Activated T-cell treated with anti-CD3 and anti-CD28 coated beads for 4 hours (primary cell): ENCODE results near the gene CRTC2.
"Not testable (repeated sequence)": the region's sequence is repeated elsewhere in the genome, so short reads cannot be mapped to it uniquely, and the experiment has no call there.

Experiments used
- DNase-seq: peaks from one replicate; pipeline ENCODE4 v3.0.0-alpha.2; 2020

Gene CRTC2, protein sequence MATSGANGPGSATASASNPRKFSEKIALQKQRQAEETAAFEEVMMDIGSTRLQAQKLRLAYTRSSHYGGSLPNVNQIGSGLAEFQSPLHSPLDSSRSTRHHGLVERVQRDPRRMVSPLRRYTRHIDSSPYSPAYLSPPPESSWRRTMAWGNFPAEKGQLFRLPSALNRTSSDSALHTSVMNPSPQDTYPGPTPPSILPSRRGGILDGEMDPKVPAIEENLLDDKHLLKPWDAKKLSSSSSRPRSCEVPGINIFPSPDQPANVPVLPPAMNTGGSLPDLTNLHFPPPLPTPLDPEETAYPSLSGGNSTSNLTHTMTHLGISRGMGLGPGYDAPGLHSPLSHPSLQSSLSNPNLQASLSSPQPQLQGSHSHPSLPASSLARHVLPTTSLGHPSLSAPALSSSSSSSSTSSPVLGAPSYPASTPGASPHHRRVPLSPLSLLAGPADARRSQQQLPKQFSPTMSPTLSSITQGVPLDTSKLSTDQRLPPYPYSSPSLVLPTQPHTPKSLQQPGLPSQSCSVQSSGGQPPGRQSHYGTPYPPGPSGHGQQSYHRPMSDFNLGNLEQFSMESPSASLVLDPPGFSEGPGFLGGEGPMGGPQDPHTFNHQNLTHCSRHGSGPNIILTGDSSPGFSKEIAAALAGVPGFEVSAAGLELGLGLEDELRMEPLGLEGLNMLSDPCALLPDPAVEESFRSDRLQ

DNA sequence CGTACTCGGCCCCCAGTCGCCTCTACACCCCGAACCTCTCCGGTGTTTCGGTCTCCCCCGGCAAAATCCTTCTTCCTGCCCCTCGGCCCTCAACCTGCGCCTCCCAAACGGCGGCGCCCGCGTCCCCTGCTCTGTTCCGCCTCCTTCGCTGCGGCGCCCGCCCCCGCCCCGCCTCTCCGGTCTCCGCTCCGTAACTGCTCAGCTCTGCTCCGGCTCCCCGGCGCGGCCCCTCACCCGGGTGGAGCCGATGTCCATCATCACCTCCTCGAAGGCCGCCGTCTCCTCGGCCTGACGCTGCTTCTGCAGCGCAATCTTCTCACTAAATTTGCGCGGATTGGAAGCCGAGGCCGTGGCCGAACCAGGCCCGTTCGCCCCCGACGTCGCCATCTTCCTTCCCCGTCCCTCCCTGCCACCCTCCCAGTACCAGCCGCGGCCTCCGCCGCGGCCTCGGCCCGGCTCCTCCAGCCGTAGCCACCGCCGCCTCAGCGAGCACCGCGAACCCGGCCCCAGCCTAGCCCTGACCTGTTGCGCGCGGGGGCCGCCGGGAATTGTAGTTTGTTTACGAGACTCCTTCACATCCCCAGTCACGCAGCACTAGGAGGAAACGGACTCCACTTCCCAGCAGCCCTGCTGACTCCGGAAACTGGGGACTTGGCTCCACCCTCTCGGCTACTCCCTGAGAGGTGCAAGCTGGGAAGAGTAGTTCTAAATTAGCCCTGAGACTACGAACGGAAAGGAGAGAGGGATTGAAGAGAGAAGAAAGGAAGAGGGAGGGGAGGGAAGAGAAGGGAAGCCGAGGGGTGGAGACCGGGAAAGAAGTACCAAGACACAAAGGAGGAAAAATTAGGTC, at the start of gene CRTC2:
TSS of gene CRTC2 (minus strand) at position 502 of the 850 bp plus-strand sequence. CDS start at position 387, 115 bp downstream.
- DNase-seq, result peak; percentile 97

DNA sequence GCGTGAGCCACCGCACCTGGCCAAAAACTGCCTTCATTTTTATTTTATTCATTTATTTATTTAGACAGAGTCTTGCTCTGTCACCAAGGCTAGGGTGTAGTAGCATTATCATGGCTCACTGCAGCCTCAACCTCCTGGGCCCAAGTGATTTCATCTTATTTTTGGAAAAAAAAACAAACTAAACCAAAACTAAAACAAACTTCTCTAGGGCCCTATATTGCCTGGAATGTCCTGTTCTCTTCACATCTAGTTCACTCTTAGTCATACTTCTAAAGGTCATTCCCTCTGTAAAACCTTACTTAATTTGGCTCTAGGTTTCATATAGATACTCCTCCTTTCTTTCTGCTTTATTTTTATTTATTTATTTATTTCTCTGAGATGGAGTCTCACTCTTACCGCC, 47.7 kb upstream of the CRTC2 start:
- no peak for DNase-seq

DNA sequence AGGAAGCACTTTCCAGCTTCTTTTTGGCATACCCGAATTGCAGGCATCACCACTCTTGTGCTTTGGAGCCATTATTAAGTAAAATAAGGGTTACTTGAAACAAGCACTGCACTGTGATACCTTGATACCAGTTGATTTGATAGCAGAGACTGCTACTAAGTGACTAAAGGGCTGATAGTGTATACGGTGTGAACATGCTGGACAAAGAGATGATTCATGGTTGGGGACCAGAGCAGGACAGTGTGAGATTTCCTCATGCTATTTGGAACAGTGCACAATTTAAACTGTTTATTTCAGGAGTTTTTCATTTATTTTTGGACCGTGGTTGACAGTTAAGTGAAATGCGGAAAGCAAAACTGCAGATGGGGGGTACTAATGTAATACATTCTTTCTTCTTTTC, 42.0 kb upstream of the CRTC2 start:
- DNase-seq, result no peak

DNA sequence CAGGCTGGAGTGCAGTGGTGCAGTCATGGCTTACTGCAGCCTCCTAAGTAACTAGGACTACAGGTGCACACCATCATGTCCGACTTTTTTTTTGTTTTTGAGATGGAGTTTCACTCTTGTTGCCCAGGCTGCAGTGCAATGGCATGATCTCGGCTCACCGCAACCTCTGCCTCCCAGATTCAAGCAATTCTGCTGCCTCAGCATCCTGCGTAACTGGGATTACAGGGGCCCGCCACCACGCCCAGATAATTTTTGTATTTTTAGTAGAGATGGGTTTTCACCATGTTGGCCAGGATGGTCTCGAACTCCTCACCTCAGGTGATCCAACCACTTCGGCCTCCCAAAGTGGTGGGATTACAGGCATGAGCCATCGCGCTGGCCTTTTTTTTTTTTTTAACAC, 38.5 kb upstream of the CRTC2 start:
- not testable (repeated sequence) for DNase-seq

DNA sequence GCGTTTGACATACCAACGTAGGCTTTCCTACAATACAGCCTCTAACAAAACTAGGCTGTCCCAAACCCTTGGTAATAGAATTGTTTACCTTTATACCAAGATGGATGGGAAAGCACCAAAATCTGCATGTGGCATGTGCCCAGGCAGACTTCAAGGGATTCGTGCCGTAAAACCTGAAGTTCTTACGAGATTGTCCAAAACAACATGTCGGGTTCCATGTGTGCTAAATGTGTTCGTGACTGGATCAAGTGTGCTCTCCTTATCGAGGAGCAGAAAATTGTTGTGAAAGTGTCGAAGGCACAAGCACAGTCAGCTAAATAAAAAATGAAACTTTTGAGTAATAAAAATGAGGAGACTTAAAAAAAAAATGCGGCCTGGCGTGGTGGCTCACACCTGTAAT, 37.2 kb upstream of the CRTC2 start:
- no peak for DNase-seq

DNA sequence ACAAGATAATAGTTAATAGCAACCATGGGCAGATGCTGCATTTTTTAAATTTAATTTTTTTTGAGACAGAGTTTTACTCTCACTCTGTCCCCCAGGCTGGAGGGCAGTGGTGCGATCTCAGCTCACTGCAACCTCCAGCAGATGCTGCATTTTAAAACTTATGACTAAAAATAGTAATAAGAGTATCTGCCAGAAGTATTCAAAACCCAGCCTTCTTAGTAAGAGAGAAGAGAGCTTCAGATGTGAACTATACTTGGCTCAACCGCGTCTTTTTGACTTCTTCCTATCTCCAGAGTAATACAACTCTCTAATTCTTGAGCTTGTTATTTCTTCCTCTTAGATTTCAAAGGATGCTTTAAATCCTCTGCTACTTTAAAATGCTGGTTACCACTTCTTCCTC, 36.8 kb upstream of the CRTC2 start:
- DNase-seq, result no peak

DNA sequence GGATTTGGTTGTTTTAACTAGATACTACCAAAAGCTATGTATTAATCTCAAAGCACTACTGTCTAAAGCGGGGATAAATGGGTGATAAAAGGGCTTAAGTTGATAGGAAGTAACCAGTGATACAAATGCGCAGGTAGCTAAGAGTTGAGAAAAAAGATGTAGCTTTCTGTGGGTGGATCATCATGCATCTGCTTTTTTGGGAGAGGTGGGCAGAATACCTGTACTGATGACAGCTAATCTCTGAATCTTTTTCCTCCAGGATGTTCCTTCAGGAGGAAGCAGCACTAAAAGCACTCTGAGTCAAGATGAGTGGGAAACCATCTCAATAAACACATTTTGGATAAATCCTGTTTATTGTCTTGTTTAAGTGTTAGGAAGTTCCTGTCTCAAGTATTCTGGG, 33.4 kb upstream of the CRTC2 start:
- no peak for DNase-seq

DNA sequence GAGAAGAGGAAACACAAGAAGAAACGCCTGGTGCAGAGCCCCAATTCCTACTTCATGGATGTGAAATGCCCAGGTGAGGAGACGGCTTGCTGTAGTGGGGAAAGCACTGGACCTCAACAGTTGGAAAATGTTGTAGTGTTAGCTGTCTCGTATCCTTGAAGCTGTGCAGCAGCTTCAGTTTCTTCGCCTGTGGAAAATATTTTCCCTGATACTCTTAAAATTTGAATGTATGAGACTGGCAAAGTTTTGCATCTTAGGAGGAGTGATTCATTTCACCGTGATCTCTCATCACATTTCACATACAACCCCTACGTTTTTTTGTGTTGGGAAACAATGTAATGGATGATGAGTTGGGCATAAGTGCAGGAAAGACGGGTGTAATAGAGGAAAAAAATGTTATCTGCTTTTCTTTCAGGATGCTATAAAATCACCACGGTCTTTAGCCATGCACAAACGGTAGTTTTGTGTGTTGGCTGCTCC, 32.8 kb upstream of the CRTC2 start:
- no peak for DNase-seq

DNA sequence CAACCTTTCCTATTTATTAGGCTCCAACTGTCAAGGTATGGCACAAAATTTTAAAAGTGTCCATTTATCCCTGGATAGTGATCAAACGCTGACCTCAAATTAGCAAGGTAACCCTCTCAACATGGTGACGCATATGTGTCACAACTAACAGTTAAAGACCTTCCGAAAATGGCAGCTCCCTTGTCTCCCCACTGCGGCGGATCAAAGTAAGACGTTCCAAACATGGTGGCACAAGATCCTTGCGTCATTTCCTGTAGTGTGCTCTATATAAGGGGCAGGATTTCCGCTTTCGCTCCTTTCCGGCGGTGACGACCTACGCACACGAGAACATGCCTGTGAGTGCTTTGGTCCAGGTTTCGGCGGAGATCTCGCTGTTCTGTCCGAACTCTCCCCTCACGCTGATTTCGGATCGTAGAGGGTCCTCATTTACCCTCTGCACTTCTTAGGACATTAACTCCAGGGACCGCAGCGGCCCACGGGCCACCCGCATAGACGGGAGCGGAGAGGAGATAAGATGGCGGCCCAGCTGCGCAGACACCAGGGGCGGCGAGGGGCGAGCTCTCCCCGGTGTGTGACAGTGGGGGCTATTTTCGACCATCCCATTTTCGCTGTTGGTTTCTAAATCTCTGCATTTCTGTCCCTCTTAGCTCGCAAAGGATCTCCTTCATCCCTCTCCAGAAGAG, 32.2 kb upstream of the CRTC2 start, which contains the start of gene RPS27:
TSS of gene RPS27 (plus strand) at position 295 of the 683 bp plus-strand sequence. CDS start at position 330, 35 bp downstream.
- peak; percentile 79 for DNase-seq

DNA sequence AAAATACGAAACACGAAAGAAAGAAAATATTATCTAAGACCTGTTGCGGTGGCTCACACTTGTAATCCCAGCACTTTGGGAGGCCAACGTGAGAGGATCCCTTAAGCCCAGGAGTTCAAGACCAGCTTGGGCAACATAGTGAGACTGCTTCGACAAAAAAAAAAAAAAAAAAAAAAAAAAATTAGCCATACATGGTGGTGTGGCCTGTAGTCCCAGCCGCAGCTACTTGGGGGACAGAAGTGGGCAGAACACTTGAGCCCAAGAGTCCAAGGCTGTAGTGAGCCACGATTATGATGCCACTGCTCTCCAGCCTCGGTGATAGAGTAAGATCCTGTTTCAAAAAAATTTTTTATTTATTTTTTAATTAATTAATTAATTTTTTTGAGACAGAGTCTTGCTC, 29.2 kb upstream of the CRTC2 start:
- no peak for DNase-seq

DNA sequence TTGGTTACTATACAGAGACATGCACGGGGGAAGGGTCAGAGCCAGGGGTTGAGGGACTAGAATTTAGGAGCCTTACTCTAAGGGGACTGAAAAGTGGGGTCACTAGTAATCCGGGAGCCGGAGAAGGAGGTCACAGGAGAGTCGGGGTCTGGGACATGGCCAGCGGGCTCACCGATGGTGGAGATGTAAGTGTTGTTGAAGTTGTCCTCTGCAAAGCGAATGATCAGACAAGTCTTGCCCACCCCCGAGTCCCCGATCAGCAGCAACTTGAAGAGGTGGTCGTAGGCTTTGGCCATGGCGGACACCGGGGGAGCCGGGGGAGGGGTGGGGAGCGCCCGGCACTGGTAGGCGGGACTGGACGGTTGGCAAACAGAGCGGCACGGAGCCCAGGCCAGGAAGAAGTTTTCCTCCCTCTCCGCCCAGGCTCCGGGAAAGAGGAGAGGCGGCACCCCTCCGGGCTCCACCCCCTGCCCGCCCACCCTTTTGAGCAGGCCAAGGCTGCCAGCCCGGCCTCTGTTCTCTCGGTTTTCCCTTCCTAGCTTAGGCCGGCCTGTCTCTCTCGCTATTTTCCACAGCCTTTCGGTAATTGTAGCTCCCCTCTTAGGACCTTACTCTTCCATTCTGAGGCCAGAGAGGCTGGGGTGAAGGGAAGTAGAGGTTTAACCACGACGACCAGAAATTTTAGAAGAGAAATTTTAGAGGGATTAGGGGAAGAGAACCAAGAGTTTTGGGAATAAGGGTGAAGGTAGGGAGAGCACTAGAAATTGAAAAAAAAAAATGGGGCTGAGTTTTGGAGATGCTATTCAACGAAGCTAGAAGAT, 27.7 kb upstream of the CRTC2 start, which contains the start of gene RAB13:
TSS of gene RAB13 (minus strand) at position 399 of the 821 bp plus-strand sequence. CDS start at position 296, 103 bp downstream.
- DNase-seq, result no peak

DNA sequence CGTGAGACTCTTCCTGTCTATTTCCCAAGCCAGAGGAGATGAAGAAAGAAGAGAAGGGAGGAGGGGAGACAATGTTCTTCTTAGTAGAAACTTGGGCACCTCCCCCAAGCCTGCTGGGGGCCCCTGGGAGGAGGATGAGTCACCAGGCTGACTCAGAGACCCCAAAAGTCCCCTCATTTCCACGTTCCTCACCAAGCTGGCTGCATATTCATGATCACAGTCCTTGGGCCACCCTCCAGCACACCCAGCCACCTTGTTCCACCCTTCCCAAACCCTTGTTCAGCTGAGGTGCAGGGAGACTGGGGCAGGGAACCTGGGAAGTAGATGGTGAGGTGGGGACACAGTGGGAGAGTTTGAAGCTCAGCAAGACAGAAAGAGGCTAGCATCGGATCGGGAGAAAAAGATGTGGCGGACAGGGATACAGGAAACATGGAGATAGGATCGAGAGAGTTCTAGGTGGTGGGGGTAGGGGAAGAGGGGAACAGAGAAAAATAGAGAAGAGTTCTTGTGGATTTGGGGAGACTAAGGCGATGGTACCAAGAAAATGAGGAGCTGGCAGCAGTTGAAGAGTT, 27.0 kb upstream of the CRTC2 start:
- peak; percentile 39 for DNase-seq

DNA sequence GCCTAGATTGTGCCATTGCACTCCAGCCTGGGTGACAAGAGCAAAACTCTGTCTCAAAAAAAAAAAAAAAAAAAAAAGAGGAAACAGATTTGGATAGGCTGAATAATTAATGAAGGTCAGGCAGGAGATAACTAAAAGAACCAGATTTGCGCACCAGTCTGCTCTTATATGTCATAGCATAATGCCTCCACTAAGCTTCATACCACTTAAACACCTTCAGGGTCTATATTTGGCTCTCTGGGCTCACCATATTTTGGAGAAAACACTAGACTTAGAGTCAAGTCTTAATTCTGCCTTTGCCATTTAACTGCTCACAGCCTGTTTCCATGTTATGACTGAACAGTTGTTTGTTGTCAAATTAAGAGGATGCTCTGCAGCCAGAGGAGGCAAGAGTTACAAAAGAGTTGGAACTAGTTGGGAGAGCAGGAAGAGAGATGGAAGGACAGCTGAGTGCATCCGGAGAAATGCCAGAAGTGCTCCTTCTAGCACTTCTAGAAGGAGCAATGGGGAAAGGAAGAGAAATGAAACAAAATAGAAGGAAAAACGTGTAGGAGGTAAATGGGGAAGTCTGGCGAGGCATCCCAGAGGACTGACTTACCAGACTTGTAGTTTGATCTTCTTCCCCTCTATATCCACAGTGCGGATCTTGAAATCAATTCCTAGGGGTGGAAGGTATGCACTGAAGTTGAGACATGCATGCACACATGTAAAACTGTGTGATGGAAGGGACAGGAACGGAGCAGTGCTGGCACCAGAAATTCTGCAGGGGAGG, 25.9 kb upstream of the CRTC2 start:
- no peak for DNase-seq

DNA sequence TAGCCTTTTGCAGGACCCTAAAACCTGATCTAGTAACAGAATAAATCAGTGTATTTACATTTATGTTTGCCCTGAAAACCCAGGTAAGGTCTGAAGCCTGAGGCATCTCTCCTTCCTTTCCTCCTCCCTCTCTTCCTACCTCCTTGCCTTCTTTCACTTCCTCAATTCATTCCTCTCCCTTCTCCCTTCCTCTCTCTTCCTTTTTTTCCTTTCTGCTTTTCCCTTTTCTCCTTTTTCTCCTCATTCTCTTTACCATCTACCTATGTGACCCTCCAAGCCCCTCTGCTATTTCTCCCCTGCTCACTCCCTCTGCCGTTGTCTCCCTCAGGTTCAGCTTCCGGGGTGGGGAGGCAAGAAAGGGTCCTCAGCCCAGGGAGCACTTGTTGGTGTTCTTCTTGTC, 23.3 kb upstream of the CRTC2 start:
- DNase-seq, result not testable (repeated sequence)

DNA sequence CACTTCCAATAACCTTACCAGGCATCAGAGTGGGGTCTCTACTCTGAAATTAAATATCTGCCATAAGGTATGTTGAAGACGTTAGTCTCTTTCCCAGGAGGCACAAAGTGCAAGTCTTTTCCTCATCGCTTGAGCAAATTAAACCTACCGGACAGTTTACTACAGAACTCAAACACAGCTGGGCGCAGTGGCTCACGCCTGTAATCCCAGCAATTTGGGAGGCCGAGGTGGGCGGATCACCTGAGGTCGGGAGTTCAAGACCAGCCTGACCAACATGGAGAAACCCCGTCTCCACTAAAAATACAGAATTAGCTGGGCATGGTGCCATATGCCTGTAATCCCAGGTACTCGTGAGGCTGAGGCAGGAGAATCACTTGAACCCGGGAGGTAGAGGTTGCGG, 20.7 kb upstream of the CRTC2 start:
- DNase-seq, result not testable (repeated sequence)

DNA sequence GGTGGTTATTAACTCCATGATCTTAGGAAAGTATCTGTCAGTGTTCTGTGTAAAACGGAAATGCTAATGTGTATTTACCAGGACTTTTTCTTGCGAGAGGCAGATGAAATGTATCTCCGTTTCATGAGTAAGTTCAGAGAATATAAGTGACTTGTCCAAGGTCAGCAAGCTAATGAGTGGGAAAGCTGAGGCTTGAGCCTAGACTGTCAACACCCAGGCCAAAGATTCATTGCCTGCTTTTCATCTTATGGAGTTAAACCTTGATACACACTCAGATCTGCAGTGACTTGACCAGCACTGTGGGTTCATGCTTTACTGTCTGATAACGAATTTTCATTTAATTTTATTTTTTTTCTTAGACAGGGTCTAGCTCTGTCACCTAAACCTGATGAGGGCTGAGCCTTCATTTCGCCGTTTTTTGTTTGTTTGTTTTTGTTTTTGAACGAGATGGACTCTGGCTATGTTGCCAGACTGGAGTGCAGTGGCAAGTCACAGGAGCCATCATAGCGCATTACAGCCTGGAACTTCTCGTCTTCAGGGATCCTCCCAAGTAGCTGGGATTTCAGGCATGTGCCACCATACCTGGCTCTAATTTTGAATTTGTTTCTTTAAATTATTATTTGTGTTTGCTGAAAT, 20.0 kb upstream of the CRTC2 start:
- no peak for DNase-seq

DNA sequence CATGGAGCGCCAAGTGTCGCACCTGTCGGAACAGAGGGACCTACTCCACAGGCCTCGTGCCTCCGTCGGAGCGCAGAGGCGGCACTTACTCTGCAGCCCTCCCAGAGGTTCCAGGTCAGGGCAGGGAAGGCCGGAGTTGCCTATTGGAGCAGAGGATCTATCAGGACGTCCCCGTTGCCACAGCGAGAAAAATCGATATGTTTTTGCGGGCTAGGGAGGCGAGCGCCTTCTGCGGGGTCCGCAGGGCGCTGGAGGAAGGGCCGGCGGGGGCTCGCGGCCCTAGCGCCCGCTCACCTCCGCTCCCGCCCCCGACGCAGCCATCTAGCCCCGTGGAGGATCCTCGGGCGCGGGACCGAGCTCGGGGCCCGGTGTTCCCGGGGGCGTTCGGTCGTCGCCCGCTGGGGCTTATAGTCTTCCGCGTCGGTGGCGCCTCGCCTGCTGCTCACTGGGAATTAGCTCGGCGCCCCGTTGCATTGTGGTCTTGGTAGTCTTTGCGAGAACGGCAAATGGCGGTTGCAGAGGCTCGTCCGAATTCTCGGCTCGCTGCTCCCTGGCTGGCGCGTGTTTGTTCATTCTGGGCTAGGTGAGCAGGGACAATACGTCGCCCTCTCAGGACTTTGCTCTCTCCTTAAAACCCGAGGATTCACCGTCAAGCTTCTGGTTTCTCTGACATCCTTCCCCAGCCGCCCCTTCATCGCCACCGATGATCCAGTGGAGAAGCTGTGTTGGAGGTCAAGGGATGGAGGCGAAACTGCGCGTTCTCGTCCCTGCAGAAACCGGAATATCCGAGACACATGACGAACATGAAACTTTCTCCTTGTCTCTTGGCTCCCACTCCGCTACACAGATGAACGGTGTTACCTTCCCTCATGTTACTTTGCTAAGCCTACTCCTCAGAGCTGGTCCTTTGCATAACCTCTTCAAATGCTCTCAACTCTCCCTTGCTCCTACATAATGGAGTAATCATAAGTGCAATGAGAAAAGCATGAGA, 19.1 kb upstream of the CRTC2 start, which contains the start of gene JTB:
TSS of gene JTB (minus strand) at position 425 of the 991 bp plus-strand sequence. CDS start at position 3, 422 bp downstream.
- peak; percentile 76 for DNase-seq

DNA sequence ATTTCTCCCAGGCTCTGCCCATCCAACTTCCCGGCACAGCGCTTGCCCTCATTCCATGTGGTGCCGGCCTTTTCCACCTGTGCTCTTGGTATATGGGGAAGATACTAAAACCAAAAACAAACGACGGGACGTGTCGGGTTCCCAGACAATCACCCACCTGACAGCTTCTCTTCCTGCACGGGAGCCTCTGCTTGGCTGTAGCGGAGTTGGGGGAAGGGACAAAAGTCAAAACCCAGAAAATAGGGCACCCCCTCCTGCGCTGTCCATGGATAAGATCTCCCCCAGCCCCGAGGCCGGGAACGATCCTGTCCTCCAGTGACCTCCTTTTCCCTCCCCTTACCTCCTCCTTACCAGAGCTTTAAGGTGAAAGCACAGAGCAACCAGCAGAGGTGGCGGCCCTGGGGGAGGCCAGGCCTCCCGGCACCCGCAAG, 18.4 kb upstream of the CRTC2 start:
- no peak for DNase-seq
